ENCODE data around the gene DRC7. TPM values are rescaled to one million over a fixed set of nuclear protein-coding genes. Genes with fewer than 3 reads are reported as not detected.

DRC7 gene
- polyA plus RNA-seq, 1 donor (not counting 4 experiments of a cell fraction or from before 2014, with no cell fraction given) = not detected

DNA sequence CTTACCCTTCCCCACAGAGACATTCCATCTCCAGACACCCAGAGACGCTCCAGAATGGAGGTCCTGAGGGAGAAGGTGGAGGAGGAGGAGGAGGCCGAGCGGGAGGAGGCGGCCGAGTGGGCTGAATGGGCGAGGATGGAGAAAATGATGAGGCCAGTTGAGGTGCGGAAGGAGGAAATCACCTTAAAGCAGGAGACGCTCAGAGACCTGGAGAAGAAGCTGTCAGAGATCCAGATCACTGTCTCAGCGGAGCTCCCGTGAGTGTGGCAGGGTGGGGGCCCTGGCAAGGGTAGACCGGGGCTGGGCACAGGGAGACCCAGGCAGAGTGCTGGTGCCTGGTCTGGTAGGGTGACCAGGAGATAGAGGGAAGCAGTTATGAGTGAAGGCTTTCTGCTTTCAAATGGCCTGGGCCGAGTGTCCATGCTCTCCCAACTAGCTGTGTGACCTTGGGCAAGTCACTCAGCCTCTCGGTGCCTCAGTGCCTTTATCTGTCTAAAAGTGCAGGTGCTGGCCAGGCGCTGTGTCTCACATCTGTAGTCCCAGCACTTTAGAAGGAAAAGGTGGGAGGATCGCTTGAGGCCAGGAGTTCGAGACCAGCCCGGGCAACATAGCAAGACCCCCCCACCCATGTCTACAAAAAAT lies 3.4 kb downstream of the DRC7 start:
- no peak for FAIRE-seq
- H3K79me2 ChIP-seq (ENCODE audit: control insufficient read depth, insufficient read depth, low read length) = no peaks in the 10 kb centered on the region
- H3K9ac ChIP-seq (ENCODE audit: control insufficient read depth, extremely low read depth, insufficient read depth, low read length) = no peak overlapping the region
- H3K4me1 ChIP-seq (ENCODE audit: control insufficient read depth, extremely low read depth, insufficient read depth, low read length) = no peaks in the 10 kb centered on the region
- dilution Hi-C loops (cut with MboI; ENCODE audit: extremely low pct_ligation_motif_present, low sequenced_read_pairs) = no loop called here
- no peaks in the 10 kb centered on the region for H3K9me1 ChIP-seq (ENCODE audit: control insufficient read depth, extremely low read depth, insufficient read depth, low read length)
- H3K4me2 ChIP-seq (ENCODE audit: control insufficient read depth, extremely low read depth, insufficient read depth, low read depth, low read length) = no peak overlapping the region
- TF ChIP-seq CTCF (optimal IDR thresholded peaks at IDR 0.05 in 1 of 3, IDR thresholded peaks at IDR 0.05 in 1 of 3, conservative IDR thresholded peaks at IDR 0.05 in 1 of 3; ENCODE audit: extremely low read depth in 1 of 3, insufficient read depth in 2 of 3, low read length in 3 of 3) (no peak), EZH2 (IDR thresholded peaks at IDR 0.05; ENCODE audit: low read length) (no peak)
- H2AFZ ChIP-seq (ENCODE audit: control insufficient read depth, low read length) = no peak overlapping the region
- DNase-seq (ENCODE audit: low read depth, low spot score) = no peak
- no peak overlapping the region for H3K4me3 ChIP-seq (ENCODE audit: control insufficient read depth in 2 of 3, extremely low read depth in 1 of 3, insufficient read depth in 2 of 3, low read depth in 1 of 3, low read length in 3 of 3)
- H3K36me3 ChIP-seq (ENCODE audit: control insufficient read depth in 2 of 2, extremely low read depth in 1 of 2, insufficient read depth in 2 of 2, low read length in 2 of 2) = no peaks in the 10 kb centered on the region
- H3K9me3 ChIP-seq (ENCODE audit: control insufficient read depth, low read depth, low read length) = no peaks in the 10 kb centered on the region
- H3K27me3 ChIP-seq (ENCODE audit: control insufficient read depth, extremely low read depth, insufficient read depth, low read length) = no peaks in the 10 kb centered on the region
- H3K27ac ChIP-seq (ENCODE audit: control insufficient read depth, insufficient read depth, low read length) = no peak overlapping the region
- H4K20me1 ChIP-seq (ENCODE audit: control insufficient read depth, extremely low read depth, insufficient read depth, low read length) = no peaks in the 10 kb centered on the region

DNA sequence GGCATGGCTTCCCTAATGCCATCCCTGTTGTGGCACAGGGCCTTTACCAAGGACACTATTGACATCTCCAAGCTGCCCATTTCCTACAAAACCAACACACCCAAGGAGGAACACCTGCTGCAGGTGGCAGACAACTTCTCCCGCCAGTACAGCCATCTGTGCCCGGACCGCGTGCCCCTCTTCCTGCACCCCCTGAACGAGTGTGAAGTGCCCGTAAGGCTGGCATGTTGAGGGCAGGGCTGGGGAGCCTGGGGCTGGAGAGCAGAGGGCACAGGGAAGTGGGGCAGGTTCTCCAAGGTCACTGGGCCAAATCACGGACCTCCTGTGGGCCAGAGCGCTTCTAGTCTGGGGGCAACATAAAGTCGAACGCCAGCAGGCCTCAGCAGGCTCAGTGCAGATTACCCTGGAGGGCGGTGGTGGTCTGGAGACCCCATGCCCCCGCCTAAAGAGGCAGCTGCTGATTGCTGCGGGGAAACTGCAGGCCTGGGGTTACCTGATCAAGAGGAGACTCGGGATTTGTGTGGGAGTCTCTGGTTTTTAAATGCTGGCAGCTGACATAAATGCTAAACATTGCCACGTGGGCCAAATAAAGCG lies 4.3 kb downstream of the DRC7 start:
- no peaks in the 10 kb centered on the region for H3K36me3 ChIP-seq (ENCODE audit: control insufficient read depth in 2 of 2, extremely low read depth in 1 of 2, insufficient read depth in 2 of 2, low read length in 2 of 2)
- H3K4me3 ChIP-seq (ENCODE audit: control insufficient read depth in 2 of 3, extremely low read depth in 1 of 3, insufficient read depth in 2 of 3, low read depth in 1 of 3, low read length in 3 of 3) = no peak overlapping the region
- H4K20me1 ChIP-seq (ENCODE audit: control insufficient read depth, extremely low read depth, insufficient read depth, low read length) = no peaks in the 10 kb centered on the region
- H3K9me3 ChIP-seq (ENCODE audit: control insufficient read depth, low read depth, low read length) = no peaks in the 10 kb centered on the region
- H3K4me2 ChIP-seq (ENCODE audit: control insufficient read depth, extremely low read depth, insufficient read depth, low read depth, low read length) = no peak overlapping the region
- FAIRE-seq = no peak
- no peak overlapping the region for H2AFZ ChIP-seq (ENCODE audit: control insufficient read depth, low read length)
- no peaks in the 10 kb centered on the region for H3K27me3 ChIP-seq (ENCODE audit: control insufficient read depth, extremely low read depth, insufficient read depth, low read length)
- no peaks in the 10 kb centered on the region for H3K9me1 ChIP-seq (ENCODE audit: control insufficient read depth, extremely low read depth, insufficient read depth, low read length)
- dilution Hi-C loops (cut with MboI; ENCODE audit: extremely low pct_ligation_motif_present, low sequenced_read_pairs) = no loop called here
- no peak for DNase-seq (ENCODE audit: low read depth, low spot score)
- no peak overlapping the region for H3K27ac ChIP-seq (ENCODE audit: control insufficient read depth, insufficient read depth, low read length)
- H3K9ac ChIP-seq (ENCODE audit: control insufficient read depth, extremely low read depth, insufficient read depth, low read length) = no peak overlapping the region
- no peaks in the 10 kb centered on the region for H3K79me2 ChIP-seq (ENCODE audit: control insufficient read depth, insufficient read depth, low read length)
- no peaks in the 10 kb centered on the region for H3K4me1 ChIP-seq (ENCODE audit: control insufficient read depth, extremely low read depth, insufficient read depth, low read length)
- TF ChIP-seq EZH2 (IDR thresholded peaks at IDR 0.05; ENCODE audit: low read length) = no peak
- no peak for TF ChIP-seq CTCF (optimal IDR thresholded peaks at IDR 0.05 in 1 of 3, IDR thresholded peaks at IDR 0.05 in 1 of 3, conservative IDR thresholded peaks at IDR 0.05 in 1 of 3; ENCODE audit: extremely low read depth in 1 of 3, insufficient read depth in 2 of 3, low read length in 3 of 3)

Measured in keratinocyte (primary cell).